CD4-positive, alpha-beta T cell (primary cell): Measurements from ENCODE around the gene SEL1L3. TPM values are rescaled to one million over a fixed set of nuclear protein-coding genes. Genes with fewer than 3 reads are reported as not detected.

Experiments
- ATAC-seq: fragments of 200-7000 bp; cut with Tn5 transposase; one replicate; pipeline ENCODE4 v1.10.0; 2022; ENCODE audit warnings: mild to moderate bottlenecking; ENCODE audit not compliant: poor library complexity
- CTCF ChIA-PET: fragments of 350-600 bp; sonication (Branson Sonifier 250); formaldehyde crosslinking; loops from one replicate; lab custom pipeline; 2021; ENCODE audit warnings: antibody characterized with exemption, inconsistent platforms; lab: Charles Lee
- POLR2A ChIA-PET: fragments of 350-600 bp; sonication (Branson Sonifier 250); formaldehyde crosslinking; loops from one replicate; lab custom pipeline; 2021; ENCODE audit warnings: antibody characterized with exemption, inconsistent platforms; lab: Charles Lee
- DNase-seq, 14 experiments: peaks; one replicate each; pipeline ENCODE4 v3.0.0-alpha.2; 2013 to 2020; ENCODE audit warnings: mixed read lengths in 2 of 14
- H3K27ac ChIP-seq, 2 donors: one replicate each; pipeline versions ENCODE4 v1.5.1 to v1.7.0; 2013; ENCODE audit warnings: low read length in 2 of 2, low read depth in 1 of 2, mild to moderate bottlenecking in 1 of 2
- H3K27me3 ChIP-seq, 2 experiments: 1 replicate in 1 of 2; 2 replicates in 1 of 2; pipeline versions ENCODE4 v1.6.1 to v1.7.0; 2013; ENCODE audit warnings: low read length in 2 of 2, control low read depth in 1 of 2, mild to moderate bottlenecking in 1 of 2, moderate library complexity in 1 of 2; ENCODE audit not compliant: insufficient read depth in 2 of 2, control insufficient read depth in 1 of 2
- H3K36me3 ChIP-seq: one replicate; pipeline ENCODE4 v1.6.1; 2013; ENCODE audit warnings: low read length, control low read depth; ENCODE audit not compliant: insufficient read depth
- H3K4me1 ChIP-seq: one replicate; pipeline ENCODE4 v1.6.1; 2013; ENCODE audit warnings: low read length, control low read depth; ENCODE audit not compliant: insufficient read depth
- H3K4me3 ChIP-seq: one replicate; pipeline ENCODE4 v1.5.1; 2013; ENCODE audit warnings: mild to moderate bottlenecking, low read length, moderate library complexity
- H3K9me3 ChIP-seq, 2 experiments: 1 replicate in 1 of 2; 2 replicates in 1 of 2; pipeline versions ENCODE4 v1.6.1 to v1.7.0; 2013; ENCODE audit warnings: low read length in 2 of 2, mild to moderate bottlenecking in 2 of 2, control low read depth in 1 of 2, moderate library complexity in 1 of 2; ENCODE audit not compliant: control insufficient read depth in 1 of 2, insufficient read depth in 1 of 2
- H3K27ac Mint-ChIP-seq: one replicate; pipeline ENCODE4 v1.8.0; 2020; ENCODE audit warnings: mixed read lengths
- H3K27me3 Mint-ChIP-seq: one replicate; pipeline ENCODE4 v1.8.0; 2021; ENCODE audit warnings: mixed read lengths
- H3K36me3 Mint-ChIP-seq: one replicate; pipeline ENCODE4 v1.8.0; 2021; ENCODE audit warnings: low read depth, mixed read lengths
- H3K4me1 Mint-ChIP-seq: one replicate; pipeline ENCODE4 v1.8.0; 2021; ENCODE audit warnings: low read depth, mixed read lengths
- H3K4me3 Mint-ChIP-seq: one replicate; pipeline ENCODE4 v1.8.0; 2020; ENCODE audit warnings: mild to moderate bottlenecking, mixed read lengths
- H3K9me3 Mint-ChIP-seq: one replicate; pipeline ENCODE4 v1.8.0; 2020; ENCODE audit warnings: mixed read lengths
- intact Hi-C, 2 experiments: fragments of 100-400 bp; cut with DNase I in 1 of 2; cut with micrococcal nuclease in 1 of 2; formaldehyde crosslinking; loops; one replicate each; pipeline versions ENCODE4 v1.15.1 to v1.9.0; 2023 to 2025; cut with DNase I, micrococcal nuclease
- total RNA-seq, 174 experiments: library from RNA in 2 of 174; stranded (reverse) in 2 of 174; gene quantifications; one replicate each; pipeline ENCODE4 v1.2.3 and lab custom pipeline; 2021 to 2026
- TF ChIP-seq, protein P1 (sequence below): fragments of 200-600 bp; IDR thresholded peaks from one replicate; pipeline ENCODE4 v1.8.0; 2022; ENCODE audit warnings: antibody characterized with exemption, mild to moderate bottlenecking

SEL1L3 gene
- total RNA-seq, 2 experiments from 2014 or later = 34.9 to 36.5 TPM

GRCh38 chr4:25700661-25701060, 162.1 kb downstream of the SEL1L3 start:
- intact Hi-C loops = no loop called here

GRCh38 chr4:25697516-25697915, 165.3 kb downstream of the SEL1L3 start:
- Histone ChIP-seq H3K4me1 (no peaks in the 10 kb centered on the region), H3K27me3 (no peaks in the 10 kb centered on the region), H3K27ac (no peak overlapping the region), H3K4me3 (no peak overlapping the region), H3K9me3 (peaks cover 0 to 5% of the 10 kb centered on the region in 2 experiments), H3K36me3 (no peaks in the 10 kb centered on the region)
- Mint-ChIP-seq H3K9me3 (no peaks in the 10 kb centered on the region), H3K36me3 (no peaks in the 10 kb centered on the region), H3K4me1 (no peaks in the 10 kb centered on the region), H3K27me3 (peaks cover 6% of the 10 kb centered on the region), H3K4me3 (no peak overlapping the region), H3K27ac (no peak overlapping the region)
- intact Hi-C loops = no loop called here
- TF ChIP-seq, protein P1, sequence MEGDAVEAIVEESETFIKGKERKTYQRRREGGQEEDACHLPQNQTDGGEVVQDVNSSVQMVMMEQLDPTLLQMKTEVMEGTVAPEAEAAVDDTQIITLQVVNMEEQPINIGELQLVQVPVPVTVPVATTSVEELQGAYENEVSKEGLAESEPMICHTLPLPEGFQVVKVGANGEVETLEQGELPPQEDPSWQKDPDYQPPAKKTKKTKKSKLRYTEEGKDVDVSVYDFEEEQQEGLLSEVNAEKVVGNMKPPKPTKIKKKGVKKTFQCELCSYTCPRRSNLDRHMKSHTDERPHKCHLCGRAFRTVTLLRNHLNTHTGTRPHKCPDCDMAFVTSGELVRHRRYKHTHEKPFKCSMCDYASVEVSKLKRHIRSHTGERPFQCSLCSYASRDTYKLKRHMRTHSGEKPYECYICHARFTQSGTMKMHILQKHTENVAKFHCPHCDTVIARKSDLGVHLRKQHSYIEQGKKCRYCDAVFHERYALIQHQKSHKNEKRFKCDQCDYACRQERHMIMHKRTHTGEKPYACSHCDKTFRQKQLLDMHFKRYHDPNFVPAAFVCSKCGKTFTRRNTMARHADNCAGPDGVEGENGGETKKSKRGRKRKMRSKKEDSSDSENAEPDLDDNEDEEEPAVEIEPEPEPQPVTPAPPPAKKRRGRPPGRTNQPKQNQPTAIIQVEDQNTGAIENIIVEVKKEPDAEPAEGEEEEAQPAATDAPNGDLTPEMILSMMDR = no peak
- DNase-seq (no peak), ATAC-seq (no peak)
- CTCF ChIA-PET = no interaction called here
- POLR2A ChIA-PET = no interaction called here

More at GRCh38 chr4:25700661-25701060, 162.1 kb downstream of the SEL1L3 start:
- ATAC-seq (no peak), DNase-seq (no peak)
- Mint-ChIP-seq H3K9me3 (no peaks in the 10 kb centered on the region), H3K4me1 (no peaks in the 10 kb centered on the region), H3K27ac (no peak overlapping the region), H3K36me3 (no peaks in the 10 kb centered on the region), H3K4me3 (no peak overlapping the region), H3K27me3 (peaks cover 6% of the 10 kb centered on the region)
- Histone ChIP-seq H3K4me1 (no peaks in the 10 kb centered on the region), H3K27me3 (no peaks in the 10 kb centered on the region), H3K27ac (no peak overlapping the region), H3K9me3 (no peaks in the 10 kb centered on the region), H3K36me3 (no peaks in the 10 kb centered on the region), H3K4me3 (no peak overlapping the region)
- ChIA-PET CTCF (no interaction called here), POLR2A (no interaction called here)
- TF ChIP-seq, protein P1 = no peak

Other genes with a start within 250 kb of the SEL1L3 start
- not detected for gene SLC34A2, start 207.1 kb downstream of the SEL1L3 start, total RNA-seq
- 1 to 10 TPM; 7.2 to 9.1 TPM for gene SMIM20, start 51.2 kb upstream of the SEL1L3 start, total RNA-seq